HG03378 (cell line): ENCODE results near the gene LIMS1.
A peak's percentile ranks its signal among the peaks of the same experiment; 100 is the strongest.
"Not testable (repeated sequence)": the region's sequence is repeated elsewhere in the genome, so short reads cannot be mapped to it uniquely, and the experiment has no call there.

ENCODE experiments used
- ATAC-seq: cut with Tn5 transposase; IDR thresholded peaks from one replicate; pipeline ENCODE4 v1.9.1; 2021; ENCODE audit warnings: mild to moderate bottlenecking, moderate library complexity; ENCODE audit not compliant: unreplicated experiment

The LIMS1 gene

DNA sequence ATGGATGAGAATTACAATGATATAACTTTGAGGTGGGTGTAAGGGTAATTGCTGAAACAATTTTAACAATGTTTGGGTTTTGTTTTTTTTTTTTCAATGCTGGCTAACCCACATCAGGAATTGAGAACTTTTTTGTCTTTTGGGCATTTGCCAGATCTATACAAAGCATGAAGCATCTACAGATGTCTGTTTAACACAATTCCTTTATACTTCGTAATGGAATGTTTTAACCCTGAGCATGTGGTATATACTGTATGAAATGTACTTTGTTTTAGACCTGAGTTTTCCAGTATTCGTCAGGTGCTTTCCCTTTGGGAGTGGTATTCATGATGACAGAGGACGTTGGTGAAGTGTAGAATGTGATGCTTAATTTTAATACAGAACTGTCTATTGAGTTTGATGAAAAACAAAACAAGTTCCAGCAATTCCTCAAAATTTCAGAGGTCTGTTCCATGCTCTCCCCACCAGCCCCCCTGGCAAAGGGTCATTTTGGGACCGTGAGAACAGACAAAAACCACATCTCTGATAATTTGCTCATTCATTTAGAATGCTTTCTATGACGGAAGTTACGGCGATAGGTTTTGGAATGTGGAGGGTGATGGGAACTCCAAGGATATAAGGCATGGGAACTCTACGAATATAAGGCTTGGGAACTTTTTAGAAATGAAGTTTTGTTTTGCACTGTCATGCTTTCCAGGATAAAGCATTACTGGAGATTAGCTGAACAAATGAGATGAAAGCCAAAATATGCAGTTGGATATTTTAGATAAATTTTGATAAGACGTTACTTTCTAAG lies 14.1 kb downstream of the LIMS1 start:
- no peak for ATAC-seq

DNA sequence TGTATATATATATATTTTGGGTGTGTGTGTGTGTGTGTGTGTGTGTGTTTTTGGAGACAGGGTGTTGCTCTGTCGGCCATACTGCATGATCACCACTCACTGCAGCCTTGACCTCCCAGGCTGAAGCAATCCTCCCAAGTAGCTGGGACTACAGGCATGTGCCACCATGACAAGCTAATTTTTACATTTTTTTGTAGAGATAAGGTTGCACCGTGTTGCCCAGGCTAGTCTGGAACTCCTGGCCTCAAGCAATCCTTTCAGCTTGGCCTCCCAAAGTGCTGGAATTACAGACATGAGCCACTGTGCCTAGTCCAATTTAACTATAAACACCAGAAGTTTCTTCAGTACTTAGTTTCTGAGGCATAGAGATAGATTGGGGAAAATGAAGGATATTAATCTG lies 18.3 kb downstream of the LIMS1 start:
- no peak for ATAC-seq

DNA sequence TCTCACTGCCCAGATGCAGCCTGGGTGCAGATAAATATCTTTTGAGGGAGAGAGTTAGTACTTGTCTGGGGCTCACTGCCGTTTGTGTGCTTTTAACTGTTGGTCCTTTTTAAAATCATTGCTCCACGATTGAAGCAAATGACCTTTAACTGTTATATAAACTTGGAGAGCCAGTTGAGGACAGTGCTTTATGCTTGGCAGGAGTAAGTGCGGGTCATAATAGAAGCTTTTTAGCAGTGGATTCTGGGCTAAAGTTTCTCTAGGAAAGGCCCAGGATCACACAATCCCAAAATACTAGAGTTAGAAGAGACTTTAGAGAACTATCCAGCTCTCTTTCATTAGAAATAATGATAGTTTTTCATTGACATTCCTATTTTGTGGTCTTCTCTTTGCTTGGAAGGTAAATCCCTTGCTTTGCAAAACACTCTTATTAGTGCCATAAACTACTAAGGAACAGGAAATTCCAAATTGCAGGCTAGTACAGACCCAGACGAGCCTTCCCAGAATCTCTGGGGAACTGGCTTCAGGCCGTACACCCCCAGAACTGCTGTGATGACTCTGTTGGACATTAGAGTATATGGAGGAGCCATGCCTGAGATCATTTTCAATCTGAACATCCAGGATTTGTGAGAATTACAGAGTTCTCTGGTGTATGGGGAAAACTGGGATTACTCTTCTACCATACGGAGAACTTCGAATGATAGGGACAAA lies 19.1 kb downstream of the LIMS1 start:
- no peak for ATAC-seq

DNA sequence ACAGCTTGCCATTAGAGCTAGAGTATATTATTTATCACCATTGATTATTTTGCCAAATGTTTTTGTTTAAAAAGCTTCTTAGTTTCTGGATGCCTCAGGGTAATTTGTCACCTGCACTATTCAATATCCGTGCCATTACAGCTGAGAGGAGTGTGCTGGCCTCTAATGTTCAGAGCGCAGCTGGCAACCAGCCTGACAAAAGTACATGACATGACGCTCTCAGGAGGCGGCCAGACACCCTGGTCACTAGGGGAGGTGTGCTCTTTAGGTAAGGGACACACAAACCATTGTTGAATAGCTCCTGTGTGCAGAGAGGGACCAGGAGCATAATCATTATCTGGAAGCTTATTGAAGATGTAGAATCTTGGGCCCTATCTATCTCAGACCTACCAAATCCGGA lies 20.3 kb downstream of the LIMS1 start:
- no peak for ATAC-seq

DNA sequence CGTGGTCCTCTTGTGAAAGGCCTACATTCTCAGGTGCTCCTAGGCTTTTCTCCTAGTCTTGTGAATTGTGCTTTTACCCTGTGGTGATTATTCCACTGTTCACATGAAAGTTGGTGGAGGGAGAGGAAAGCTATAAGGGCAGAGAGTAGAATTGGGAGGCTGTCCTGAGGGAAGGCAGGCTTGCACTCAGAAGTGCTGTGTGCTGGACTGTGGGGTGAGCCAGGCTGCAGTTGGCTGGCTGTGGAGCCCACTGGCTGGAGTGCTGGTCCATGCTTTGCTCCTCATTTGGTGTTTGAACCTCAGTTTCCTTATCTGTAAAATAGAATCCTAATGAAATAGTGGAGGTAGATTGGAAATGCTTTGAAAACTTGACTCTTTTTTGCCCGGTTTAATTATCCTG lies 21.3 kb downstream of the LIMS1 start:
- no peak for ATAC-seq

DNA sequence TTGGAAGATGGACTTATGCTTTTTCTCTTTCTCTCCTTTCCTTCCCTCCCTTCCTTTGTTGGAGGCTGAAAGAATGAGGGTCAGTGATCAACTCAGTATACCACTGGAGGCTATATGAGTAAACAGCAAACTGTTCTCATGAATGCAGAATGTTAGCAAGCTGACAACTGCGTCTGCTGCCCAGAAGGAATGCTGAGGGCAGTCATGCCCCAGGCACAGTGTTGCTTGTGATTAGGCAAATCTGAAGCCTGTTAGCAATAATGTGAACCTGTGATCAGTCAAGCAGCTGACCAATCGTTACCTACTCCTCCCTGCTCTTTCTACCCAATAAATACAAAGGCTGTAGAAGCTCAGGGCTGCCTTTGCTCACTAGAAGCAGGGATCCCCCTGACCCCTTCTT lies 22.3 kb downstream of the LIMS1 start:
- ATAC-seq: not testable (repeated sequence)

DNA sequence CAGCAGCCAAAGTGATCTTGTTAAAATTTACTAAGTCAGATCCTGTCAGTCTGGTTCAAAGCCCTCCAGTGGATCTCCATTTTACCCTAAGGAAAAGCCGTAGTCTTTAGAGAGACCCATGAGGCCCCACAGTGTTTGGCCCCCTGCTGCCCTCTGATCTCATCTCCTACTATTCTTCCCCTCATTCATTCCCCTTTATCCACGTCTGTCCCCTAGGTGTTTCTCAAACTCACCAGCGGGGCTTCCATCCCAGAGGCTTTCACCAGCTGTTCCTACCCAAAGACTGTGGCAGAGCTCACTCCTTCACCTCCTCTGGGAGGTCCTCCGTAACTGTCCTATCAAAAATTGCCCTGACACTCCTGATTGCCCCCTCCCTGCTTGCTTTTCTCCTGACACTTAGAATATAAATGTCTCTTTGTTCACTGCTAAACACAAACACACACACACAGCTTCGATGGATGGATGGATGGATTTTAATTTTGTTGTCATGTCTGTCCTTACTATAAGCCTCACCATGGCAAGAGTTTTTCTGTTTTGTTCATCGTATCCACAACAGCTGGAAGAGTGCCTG lies 26.1 kb downstream of the LIMS1 start:
- ATAC-seq: no peak

DNA sequence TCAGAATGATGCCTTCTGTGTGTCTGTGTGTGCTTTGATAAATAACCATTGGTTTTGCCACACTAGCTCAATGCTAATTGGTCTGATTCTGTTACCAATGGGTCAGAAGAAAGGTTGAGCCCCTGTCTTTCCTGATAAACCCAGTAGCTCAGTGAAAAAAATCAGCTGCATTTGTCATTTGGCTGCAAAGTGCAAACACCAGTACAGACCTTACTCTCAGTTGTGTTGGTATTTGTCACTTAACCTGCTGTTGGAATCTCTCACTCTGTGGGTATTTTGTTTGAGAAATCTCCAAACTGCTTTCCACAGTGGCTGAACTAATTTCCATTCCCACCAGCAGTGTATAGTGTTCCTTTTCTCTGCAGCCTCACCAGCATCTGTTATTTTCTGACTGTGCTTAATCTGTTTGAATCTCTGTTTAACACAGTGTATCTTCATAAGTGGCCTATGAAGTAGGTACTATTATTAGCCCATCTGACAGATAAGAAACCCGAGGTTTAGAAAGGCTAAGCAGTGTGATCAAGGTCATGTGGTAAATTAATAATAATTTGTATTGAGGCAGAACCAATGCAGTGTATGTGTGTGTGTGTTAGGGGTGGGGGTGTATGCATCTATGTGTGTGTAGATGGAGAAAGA lies 26.7 kb downstream of the LIMS1 start:
- peak; percentile 40 for ATAC-seq

DNA sequence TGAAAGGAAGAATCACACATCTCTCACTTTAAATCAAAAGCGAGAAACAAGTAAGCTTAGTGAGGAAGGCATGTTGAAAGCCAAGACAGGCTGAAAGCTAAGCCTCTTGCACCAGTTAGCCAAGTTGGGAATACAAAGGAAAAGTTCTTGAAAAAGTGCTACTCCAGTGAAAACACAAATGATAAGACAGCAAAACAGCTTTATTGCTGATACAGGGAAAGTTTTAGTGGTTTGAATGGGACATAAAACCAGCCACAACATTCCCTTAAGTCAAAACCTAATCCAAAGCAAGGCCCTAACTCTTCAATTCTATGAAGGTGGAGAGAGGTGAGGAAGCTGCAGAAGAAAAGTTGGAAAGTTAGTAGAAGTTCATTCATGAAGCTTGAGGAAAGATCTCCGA lies 28.0 kb downstream of the LIMS1 start:
- no peak for ATAC-seq

DNA sequence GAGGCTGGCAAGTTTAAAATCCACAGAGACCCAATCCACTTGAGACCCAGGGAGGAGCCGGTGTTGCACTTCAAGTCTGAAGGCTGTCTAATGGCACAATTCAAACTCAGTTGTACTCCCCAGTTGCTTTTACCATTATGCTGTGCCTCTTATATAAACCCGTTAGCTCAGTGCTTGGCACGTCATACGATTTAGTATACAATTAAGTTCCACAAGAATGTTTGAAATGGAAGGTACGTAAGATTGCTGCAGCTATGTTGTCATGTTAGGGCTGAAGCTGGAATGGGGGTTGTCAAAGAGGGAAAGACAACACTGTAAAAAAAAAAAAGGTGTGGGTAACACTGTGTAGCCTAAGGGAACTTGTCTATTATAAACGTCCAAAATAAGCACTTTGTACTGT lies 30.2 kb downstream of the LIMS1 start:
- ATAC-seq: no peak

DNA sequence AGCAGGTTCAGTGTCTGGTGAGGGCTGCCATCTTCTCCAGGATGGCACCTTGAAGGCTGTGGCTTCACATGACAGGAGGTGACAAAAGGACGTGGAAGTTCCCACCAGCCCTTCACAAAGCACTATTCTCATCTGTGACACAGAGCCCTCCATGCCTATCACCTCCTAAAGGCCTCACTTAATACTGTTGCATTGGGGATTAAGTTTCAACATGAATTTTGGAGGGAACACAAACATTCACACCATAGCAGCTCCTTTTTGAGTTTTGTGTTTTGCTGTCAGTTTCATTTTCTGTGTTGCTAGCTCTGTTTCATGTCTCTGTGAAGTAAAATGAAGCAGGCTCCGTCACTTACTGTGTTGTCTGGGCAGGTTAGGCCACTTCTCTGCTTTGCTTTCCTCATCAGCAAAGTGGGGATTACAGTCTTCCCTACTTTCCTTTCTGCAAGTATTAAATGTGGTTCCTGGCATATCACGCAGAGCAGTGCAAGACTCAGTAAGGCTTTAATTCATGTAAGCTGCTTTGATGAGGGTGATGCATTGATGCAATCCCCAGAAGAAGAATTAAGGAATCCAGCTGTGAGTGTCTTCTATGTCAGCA lies 31.6 kb downstream of the LIMS1 start:
- peak; percentile 49 for ATAC-seq

DNA sequence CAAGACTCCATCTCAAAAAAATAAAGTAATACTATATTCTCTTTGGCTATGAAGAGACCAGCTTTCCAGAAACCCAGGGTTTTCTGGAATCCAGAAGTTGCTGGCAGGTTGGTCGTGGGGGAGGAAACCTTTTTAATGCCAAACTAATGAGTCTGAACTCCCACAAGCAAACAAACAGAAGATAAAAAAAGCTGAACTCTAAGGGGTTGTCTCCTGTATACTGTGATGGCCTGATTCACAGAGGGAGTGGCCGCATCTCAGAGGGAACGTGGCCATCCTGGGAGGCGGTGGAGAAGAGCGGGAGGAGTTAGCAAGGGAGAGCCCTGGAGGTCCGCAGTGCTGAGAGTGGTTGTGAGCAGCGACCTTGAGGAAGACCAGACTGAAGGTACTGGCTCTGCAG lies 36.1 kb downstream of the LIMS1 start:
- ATAC-seq: no peak

DNA sequence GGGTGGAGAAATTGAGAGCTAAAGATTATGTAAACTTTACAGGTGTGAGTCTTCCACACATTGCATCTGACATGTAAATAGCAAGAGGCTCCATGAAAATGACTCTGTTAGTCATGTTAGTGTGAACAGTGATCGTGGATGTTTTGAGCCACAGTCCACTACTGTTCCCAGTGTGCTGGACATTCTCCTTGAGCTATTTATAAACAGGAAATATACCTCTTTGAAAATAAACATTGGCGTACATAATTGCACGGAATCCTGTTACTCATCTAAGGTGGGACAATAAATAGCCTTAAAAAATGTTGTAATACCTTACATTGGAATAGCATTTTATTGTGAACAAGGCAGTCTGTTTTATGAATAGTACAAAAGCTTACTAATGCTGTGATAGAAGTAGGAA lies 37.0 kb downstream of the LIMS1 start:
- no peak for ATAC-seq

DNA sequence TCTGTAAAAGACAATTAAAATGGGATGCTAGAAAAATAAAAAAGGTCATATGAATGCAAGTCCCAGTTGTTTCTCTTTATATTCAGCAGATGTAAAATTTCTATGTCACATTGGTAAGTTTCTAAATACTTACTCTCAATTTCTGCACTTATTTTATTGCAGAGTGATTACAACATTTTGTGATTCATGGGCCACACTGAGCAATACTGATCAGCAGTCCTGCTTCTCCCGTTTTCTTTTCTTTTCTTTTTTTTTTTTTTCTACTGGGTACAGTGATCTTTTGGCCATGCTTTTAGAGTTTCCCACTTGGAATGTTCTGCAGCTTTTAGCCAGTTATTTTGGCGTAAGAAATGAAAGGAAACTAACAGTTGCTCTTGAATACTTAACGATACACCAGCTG lies 38.8 kb downstream of the LIMS1 start:
- ATAC-seq: no peak

DNA sequence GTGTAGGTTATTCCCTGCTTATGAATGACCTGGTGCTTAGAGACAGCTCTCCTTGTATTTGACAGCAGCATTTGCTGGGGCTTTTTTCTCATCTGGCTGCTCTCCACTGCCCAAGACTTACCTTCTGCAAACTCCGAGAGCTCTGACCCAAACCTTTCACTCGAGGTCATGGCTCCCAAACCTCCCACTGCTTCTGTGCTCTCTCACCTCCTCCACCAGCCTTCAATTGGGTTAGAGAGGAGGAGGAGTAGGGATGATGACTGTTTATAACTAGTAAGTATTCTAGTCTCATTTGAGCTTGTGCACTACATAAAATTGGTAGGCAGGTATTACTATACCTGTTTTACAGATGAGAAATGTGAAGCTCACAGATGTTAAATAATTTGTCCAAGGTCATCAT lies 40.1 kb downstream of the LIMS1 start:
- ATAC-seq: no peak

DNA sequence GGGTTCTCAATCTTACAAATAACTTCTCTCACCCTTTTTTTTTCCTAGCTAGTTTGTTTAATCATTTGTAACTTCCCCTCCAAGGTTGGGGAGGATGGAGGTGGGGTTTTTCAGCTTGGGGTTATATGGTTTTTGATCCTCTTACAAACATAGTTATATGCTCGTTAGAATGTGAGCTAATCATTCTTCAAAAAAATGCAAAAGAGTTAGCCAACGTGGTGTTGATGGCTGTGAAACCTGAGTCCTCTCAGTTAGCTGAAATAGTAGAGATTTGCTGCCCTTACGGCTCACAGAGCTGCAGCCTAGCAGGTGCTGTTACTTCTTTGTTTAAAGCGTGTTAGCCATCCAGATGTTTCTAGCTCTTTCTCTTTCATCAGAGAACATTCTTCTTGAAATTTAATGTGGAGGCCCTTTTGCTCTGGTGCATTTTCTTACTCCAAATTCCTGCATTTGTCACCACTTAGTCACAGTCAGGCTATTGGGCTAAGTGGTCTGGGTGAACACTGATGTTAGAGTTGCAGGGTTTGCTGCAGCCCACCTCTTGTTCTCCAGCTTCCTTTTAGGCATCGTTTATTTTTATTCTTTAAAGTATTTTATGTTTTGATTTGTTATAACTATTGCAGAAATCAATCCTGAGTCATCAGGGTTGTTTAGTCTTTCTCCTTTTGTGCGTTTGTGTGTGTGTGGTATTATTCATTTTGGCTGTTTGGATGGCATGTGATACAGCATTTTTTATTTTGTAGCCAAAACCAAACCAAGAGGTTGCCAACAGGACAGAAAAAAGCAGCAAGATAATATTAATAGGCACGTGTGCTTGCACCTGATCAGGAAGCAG lies 41.1 kb downstream of the LIMS1 start:
- ATAC-seq: peak; percentile 96

DNA sequence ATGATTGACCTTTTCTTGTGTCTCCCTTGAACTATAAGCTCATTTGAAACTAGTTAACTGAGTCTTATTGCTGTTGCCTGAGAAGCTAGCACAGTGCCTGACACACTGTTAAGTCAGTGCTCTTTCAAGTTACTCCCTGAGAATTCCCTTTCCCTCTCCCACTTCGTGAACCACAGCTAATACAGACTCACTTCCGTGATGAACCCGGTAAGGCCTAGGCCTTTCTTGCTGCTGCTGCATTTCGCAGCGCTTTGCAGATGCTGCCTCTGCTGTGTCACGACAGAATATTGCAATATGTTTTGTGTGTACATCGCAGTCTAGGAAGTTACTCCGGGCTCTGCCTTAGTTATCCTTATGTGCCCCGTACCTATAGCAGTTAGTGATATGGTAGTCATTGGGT lies 42.8 kb downstream of the LIMS1 start:
- no peak for ATAC-seq

DNA sequence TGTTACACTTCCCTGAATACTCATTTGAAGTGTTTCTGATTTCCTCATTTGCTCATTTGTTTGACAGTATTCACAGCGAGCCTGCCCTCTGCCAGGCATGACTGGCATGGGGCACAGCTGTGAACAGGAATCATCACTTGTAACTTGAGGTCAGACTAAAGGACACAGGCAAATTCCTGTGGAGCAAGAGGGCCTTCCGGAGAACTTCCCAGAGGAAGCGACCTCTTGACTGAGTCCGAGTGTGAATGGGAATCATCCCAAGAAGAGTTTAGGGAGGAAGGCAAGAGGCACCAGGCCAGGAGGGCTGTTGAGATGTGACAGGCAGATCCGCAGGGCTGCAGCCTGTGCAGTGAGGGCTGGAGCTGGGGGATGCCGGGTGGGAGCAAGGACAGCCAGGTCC lies 45.4 kb downstream of the LIMS1 start:
- ATAC-seq: no peak

DNA sequence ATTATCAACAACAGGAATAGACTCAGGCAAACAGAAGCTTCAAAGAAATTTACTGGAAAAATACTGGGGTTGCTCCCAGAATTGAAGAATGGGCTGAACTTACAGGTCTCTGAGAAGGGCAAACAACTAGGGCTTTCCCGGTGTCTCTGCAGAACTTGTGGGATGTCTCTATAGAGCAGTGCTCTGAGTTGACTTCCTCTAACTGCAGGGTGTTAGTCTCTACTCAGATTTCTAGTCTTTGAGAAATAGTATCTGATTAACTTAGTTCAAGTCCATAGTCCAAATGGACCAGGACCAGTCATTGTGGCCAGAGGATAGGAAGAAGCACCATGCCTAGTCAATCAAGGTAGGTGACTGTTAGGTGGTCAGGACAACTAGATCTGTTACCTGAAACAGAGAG lies 45.8 kb downstream of the LIMS1 start:
- ATAC-seq: no peak

DNA sequence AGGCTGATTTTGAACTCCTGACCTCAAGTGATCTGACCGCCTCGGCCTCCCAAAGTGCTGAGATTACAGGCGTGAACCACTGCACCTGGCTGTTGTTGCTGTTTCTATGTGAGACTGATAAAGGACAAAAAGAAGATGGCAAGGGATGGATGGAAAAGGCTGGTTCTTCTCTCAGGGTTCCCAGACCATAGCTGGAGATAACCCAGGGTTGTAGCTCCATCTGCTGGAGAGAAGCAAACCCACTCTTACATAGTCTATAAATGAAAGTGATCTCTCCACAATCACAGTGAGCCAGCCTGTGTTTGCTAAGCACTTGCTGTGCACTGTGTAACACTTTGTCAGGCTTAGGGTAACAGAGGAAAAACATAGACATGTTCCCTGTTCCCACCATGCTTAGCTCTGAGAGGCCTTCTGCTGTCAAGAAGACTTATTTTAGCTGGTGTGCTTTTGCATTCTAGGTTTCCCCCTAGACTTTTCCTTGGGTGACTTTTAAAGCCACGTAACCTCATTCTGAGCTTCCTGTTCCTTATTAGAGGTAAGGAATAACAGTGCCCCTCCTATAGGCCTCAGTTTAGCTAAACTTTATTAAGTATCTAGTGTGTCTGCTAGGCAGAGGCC lies 49.7 kb downstream of the LIMS1 start:
- ATAC-seq: peak; percentile 81
